Natural killer cell (primary cell): ENCODE measurements around the gene ERC1. TPM values are rescaled to one million over a fixed set of nuclear protein-coding genes. Genes with fewer than 3 reads are reported as not detected.
"Not testable (repeated sequence)": the region's sequence is repeated elsewhere in the genome, so short reads cannot be mapped to it uniquely, and the experiment has no call there.

Experiments used
- ATAC-seq, 3 donors: fragments of 150-1000 bp in 2 of 3; fragments of 200-7000 bp in 1 of 3; cut with Tn5 transposase; 1 replicate in 1 of 3; 2 replicates in 2 of 3; pipeline ENCODE4 v1.10.0; 2021; ENCODE audit warnings: mild to moderate bottlenecking in 2 of 3, moderate library complexity in 2 of 3
- DNase-seq, 2 donors: peaks; one replicate each; pipeline versions ENCODE4 v3.0.0 to v3.0.0-alpha.2; 2013 to 2021; ENCODE audit warnings: mixed read lengths in 1 of 2
- H3K27ac ChIP-seq: one replicate; pipeline ENCODE4 v1.5.1; 2013; ENCODE audit warnings: mild to moderate bottlenecking, low read length
- H3K27me3 ChIP-seq: one replicate; pipeline ENCODE4 v1.6.1; 2013; ENCODE audit warnings: low read length; ENCODE audit not compliant: control insufficient read depth, insufficient read depth
- H3K36me3 ChIP-seq: one replicate; pipeline ENCODE4 v1.6.1; 2013; ENCODE audit warnings: low read length; ENCODE audit not compliant: control insufficient read depth, insufficient read depth
- H3K4me1 ChIP-seq: one replicate; pipeline ENCODE4 v1.6.1; 2013; ENCODE audit warnings: low read length; ENCODE audit not compliant: control insufficient read depth, insufficient read depth
- H3K4me3 ChIP-seq: one replicate; pipeline ENCODE4 v1.5.1; 2013; ENCODE audit warnings: low read length
- H3K9me3 ChIP-seq: one replicate; pipeline ENCODE4 v1.6.1; 2013; ENCODE audit warnings: low read length; ENCODE audit not compliant: control insufficient read depth, insufficient read depth
- H3K27ac Mint-ChIP-seq, 2 donors: one replicate each; pipeline ENCODE4 v1.8.0; 2022; ENCODE audit warnings: mild to moderate bottlenecking in 2 of 2, mixed read lengths in 2 of 2, moderate library complexity in 1 of 2
- H3K27me3 Mint-ChIP-seq, 2 donors: one replicate each; pipeline ENCODE4 v1.8.0; 2022; ENCODE audit warnings: low read depth in 2 of 2, mixed read lengths in 2 of 2
- H3K36me3 Mint-ChIP-seq: one replicate; pipeline ENCODE4 v1.8.0; 2022; ENCODE audit warnings: mixed read lengths
- H3K4me1 Mint-ChIP-seq, 2 donors: one replicate each; pipeline ENCODE4 v1.8.0; 2022; ENCODE audit warnings: mixed read lengths in 2 of 2
- H3K4me3 Mint-ChIP-seq: one replicate; pipeline ENCODE4 v1.8.0; 2022; ENCODE audit warnings: mild to moderate bottlenecking, moderate library complexity, mixed read lengths
- H3K9me3 Mint-ChIP-seq, 2 donors: one replicate each; pipeline ENCODE4 v1.8.0; 2022; ENCODE audit warnings: mixed read lengths in 2 of 2
- CTCF ChIP-seq: fragments of 200-600 bp; IDR thresholded peaks from one replicate; pipeline ENCODE4 v1.8.0; 2022; ENCODE audit warnings: antibody characterized with exemption
- WGBS: methylation state at CpG from one replicate; pipeline ENCODE4 v1.1.7; 2013; ENCODE audit warnings: missing lambda C conversion rate; ENCODE audit not compliant: insufficient coverage; 5-methylcytosine and 5-hydroxymethylcytosine counted together
- intact Hi-C: fragments of 100-400 bp; cut with micrococcal nuclease; formaldehyde crosslinking; loops from one replicate; pipeline ENCODE4 v1.14.2; 2022
- total RNA-seq, 4 donors: library from RNA; stranded (reverse); fragments of 120-200 nt in 1 of 4; gene quantifications; one replicate each; pipeline versions ENCODE4 v1.2.3 to v1.2.4, GENCODE V29; 2013 to 2022

Gene ERC1
- total RNA-seq, 3 donors from 2014 or later (not counting 1 experiment from before 2014, with no cell fraction given), result 43.5 to 54.0 (median 44.9) TPM

GRCh38 chr12:1310653-1311052 lies 319.6 kb downstream of the ERC1 start:
- Histone ChIP-seq H3K27ac (no peak overlapping the region), H3K4me1 (no peaks in the 10 kb centered on the region)
- H3K36me3 Mint-ChIP-seq, result no peaks in the 10 kb centered on the region

GRCh38 chr12:1311145-1311544 lies 320.1 kb downstream of the ERC1 start:
- Histone ChIP-seq H3K27ac (no peak overlapping the region), H3K9me3 (no peaks in the 10 kb centered on the region), H3K4me3 (no peak overlapping the region), H3K4me1 (no peaks in the 10 kb centered on the region), H3K36me3 (peaks cover 1% of the 10 kb centered on the region), H3K27me3 (no peaks in the 10 kb centered on the region)
- no peaks in the 10 kb centered on the region for H3K36me3 Mint-ChIP-seq
- H3K9me3 Mint-ChIP-seq, result no peaks in the 10 kb centered on the region
- DNase-seq (no peak), ATAC-seq (no peak)
- TF ChIP-seq CTCF, result no peak
- no peaks in the 10 kb centered on the region for H3K27me3 Mint-ChIP-seq
- H3K4me3 Mint-ChIP-seq, result no peak overlapping the region
- peaks cover 6 to 14% of the 10 kb centered on the region in 2 donors for H3K4me1 Mint-ChIP-seq
- no peak overlapping the region for H3K27ac Mint-ChIP-seq
- intact Hi-C loops, result no loop called here
- 88% methylated on average over 1 of the region's 1 CpG for WGBS

More at GRCh38 chr12:1310653-1311052, 319.6 kb downstream of the ERC1 start:
- intact Hi-C loops, result no loop called here
- Mint-ChIP-seq H3K27ac (no peak overlapping the region), H3K4me3 (no peak overlapping the region), H3K9me3 (no peaks in the 10 kb centered on the region), H3K4me1 (peaks cover 11 to 14% of the 10 kb centered on the region in 2 donors), H3K27me3 (no peaks in the 10 kb centered on the region)
- H3K4me3 ChIP-seq, result no peak overlapping the region
- ATAC-seq (no peak), DNase-seq (no peak)
- H3K27me3 ChIP-seq, result no peaks in the 10 kb centered on the region
- no peaks in the 10 kb centered on the region for H3K9me3 ChIP-seq
- WGBS, result 98% methylated on average over 3 of the region's 4 CpGs
- no peak for TF ChIP-seq CTCF
- peaks cover 1% of the 10 kb centered on the region for H3K36me3 ChIP-seq

DNA sequence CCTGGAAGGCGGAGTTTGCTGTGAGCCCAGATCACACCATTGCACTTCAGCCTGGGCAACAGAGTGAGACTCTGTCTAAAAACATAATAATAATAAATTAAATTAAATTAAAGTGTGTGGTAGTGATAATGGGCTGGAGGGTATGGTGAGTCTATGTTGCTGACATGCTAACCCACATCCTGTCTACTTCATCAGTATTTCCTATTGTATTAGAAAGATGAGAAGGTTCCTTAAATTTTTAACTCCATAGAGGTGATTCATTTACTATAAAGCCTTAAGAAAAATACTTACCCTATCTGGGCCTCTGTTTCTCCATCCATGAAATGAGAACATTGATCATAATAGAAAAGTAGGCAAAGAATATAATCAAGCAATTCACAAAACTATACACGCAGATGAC lies 322.9 kb downstream of the ERC1 start:
- H3K27ac ChIP-seq, result no peak overlapping the region
- ATAC-seq (no peak), DNase-seq (no peak)
- intact Hi-C loops, result no loop called here
- no peak overlapping the region for H3K27ac Mint-ChIP-seq
- H3K4me3 Mint-ChIP-seq, result no peak overlapping the region
- TF ChIP-seq CTCF, result no peak
- no peaks in the 10 kb centered on the region for H3K9me3 Mint-ChIP-seq
- WGBS, result no CpG with 5 or more reads among the region's 2 CpGs
- H3K4me1 Mint-ChIP-seq, result peaks cover 6 to 14% of the 10 kb centered on the region in 2 donors
- H3K27me3 ChIP-seq, result no peaks in the 10 kb centered on the region
- H3K36me3 Mint-ChIP-seq, result no peaks in the 10 kb centered on the region
- no peaks in the 10 kb centered on the region for H3K9me3 ChIP-seq
- H3K4me3 ChIP-seq, result no peak overlapping the region
- H3K4me1 ChIP-seq, result no peaks in the 10 kb centered on the region
- peaks cover 1% of the 10 kb centered on the region for H3K36me3 ChIP-seq
- H3K27me3 Mint-ChIP-seq, result no peaks in the 10 kb centered on the region

GRCh38 chr12:1314523-1314922 lies 323.5 kb downstream of the ERC1 start:
- intact Hi-C loops, result no loop called here
- Mint-ChIP-seq H3K27ac (no peak overlapping the region), H3K4me1 (peaks cover 6 to 14% of the 10 kb centered on the region in 2 donors), H3K27me3 (no peaks in the 10 kb centered on the region), H3K36me3 (no peaks in the 10 kb centered on the region), H3K9me3 (no peaks in the 10 kb centered on the region), H3K4me3 (no peak overlapping the region)
- Histone ChIP-seq H3K4me1 (no peaks in the 10 kb centered on the region), H3K27me3 (no peaks in the 10 kb centered on the region), H3K9me3 (no peaks in the 10 kb centered on the region), H3K27ac (no peak overlapping the region), H3K4me3 (no peak overlapping the region), H3K36me3 (peaks cover 1% of the 10 kb centered on the region)
- DNase-seq (no peak), ATAC-seq (no peak)
- TF ChIP-seq CTCF, result no peak
- WGBS, result no CpG with 5 or more reads among the region's 1 CpG

GRCh38 chr12:1316991-1317390 lies 326.0 kb downstream of the ERC1 start:
- H3K9me3 ChIP-seq, H3K27ac ChIP-seq, H3K27me3 ChIP-seq, DNase-seq, H3K36me3 ChIP-seq, H3K4me1 ChIP-seq, H3K27me3 Mint-ChIP-seq, H3K9me3 Mint-ChIP-seq, ATAC-seq, H3K4me3 ChIP-seq, H3K36me3 Mint-ChIP-seq, H3K27ac Mint-ChIP-seq, H3K4me3 Mint-ChIP-seq, intact Hi-C loops: not testable (repeated sequence)
- H3K4me1 Mint-ChIP-seq, result peaks cover 6 to 14% of the 10 kb centered on the region in 2 donors
- 98% methylated on average over 4 of the region's 5 CpGs for WGBS
